ENCODE measurements around the gene TMEM213. TPM values are rescaled to one million over a fixed set of nuclear protein-coding genes. Genes with fewer than 3 reads are reported as not detected.

TMEM213 gene
- total RNA-seq, 1 experiment from 2014 or later: 0.11 TPM

DNA sequence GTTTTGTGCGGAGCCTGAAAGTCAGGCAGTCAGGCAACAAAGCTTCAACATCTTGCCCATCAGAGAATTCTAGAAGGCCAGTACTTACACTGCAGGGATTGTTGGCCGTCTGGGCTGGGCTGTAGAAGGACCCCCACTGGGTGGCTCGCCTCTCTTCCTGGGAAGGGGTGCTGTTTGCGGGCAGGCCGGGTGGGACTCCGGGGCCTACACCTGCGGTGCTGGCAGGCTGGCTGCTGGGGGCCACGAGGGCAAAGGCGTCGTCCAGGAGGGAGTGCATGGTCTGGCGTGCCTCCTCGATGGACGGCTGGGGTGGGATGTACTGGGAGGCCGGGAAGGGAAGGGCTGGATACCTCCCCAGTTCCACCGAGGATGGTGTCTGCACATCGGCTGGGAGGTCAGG, 63.3 kb downstream of the TMEM213 start:
- ATAC-seq (no peak), DNase-seq (ENCODE audit: low spot score) (no peak)
- CTCF ChIA-PET: no interaction called here
- TF ChIP-seq, protein P1, sequence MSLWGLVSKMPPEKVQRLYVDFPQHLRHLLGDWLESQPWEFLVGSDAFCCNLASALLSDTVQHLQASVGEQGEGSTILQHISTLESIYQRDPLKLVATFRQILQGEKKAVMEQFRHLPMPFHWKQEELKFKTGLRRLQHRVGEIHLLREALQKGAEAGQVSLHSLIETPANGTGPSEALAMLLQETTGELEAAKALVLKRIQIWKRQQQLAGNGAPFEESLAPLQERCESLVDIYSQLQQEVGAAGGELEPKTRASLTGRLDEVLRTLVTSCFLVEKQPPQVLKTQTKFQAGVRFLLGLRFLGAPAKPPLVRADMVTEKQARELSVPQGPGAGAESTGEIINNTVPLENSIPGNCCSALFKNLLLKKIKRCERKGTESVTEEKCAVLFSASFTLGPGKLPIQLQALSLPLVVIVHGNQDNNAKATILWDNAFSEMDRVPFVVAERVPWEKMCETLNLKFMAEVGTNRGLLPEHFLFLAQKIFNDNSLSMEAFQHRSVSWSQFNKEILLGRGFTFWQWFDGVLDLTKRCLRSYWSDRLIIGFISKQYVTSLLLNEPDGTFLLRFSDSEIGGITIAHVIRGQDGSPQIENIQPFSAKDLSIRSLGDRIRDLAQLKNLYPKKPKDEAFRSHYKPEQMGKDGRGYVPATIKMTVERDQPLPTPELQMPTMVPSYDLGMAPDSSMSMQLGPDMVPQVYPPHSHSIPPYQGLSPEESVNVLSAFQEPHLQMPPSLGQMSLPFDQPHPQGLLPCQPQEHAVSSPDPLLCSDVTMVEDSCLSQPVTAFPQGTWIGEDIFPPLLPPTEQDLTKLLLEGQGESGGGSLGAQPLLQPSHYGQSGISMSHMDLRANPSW (CRISPR knock-in tag; conservative IDR thresholded peaks at IDR 0.05; ENCODE audit: low read depth): no peak
- TF ChIP-seq ZNF512 (CRISPR knock-in tag; IDR thresholded peaks at IDR 0.05; ENCODE audit: borderline replicate concordance): no peak
- TF ChIP-seq ZNF281 (CRISPR knock-in tag; IDR thresholded peaks at IDR 0.05): no peak
- TF ChIP-seq ZNF121 (CRISPR knock-in tag; IDR thresholded peaks at IDR 0.05): no peak
- TF ChIP-seq, protein P2, sequence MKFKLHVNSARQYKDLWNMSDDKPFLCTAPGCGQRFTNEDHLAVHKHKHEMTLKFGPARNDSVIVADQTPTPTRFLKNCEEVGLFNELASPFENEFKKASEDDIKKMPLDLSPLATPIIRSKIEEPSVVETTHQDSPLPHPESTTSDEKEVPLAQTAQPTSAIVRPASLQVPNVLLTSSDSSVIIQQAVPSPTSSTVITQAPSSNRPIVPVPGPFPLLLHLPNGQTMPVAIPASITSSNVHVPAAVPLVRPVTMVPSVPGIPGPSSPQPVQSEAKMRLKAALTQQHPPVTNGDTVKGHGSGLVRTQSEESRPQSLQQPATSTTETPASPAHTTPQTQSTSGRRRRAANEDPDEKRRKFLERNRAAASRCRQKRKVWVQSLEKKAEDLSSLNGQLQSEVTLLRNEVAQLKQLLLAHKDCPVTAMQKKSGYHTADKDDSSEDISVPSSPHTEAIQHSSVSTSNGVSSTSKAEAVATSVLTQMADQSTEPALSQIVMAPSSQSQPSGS (CRISPR knock-in tag; IDR thresholded peaks at IDR 0.05; ENCODE audit: borderline replicate concordance, low read depth): no peak
- no peak for TF ChIP-seq ETV6 (CRISPR knock-in tag; IDR thresholded peaks at IDR 0.05)
- TF ChIP-seq IRF2 (CRISPR knock-in tag; IDR thresholded peaks at IDR 0.05; ENCODE audit: borderline replicate concordance, low read depth): no peak
- no peak for TF ChIP-seq MXD4 (CRISPR knock-in tag; IDR thresholded peaks at IDR 0.05; ENCODE audit: borderline replicate concordance)
- TF ChIP-seq, protein P3, sequence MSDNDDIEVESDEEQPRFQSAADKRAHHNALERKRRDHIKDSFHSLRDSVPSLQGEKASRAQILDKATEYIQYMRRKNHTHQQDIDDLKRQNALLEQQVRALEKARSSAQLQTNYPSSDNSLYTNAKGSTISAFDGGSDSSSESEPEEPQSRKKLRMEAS (CRISPR knock-in tag; IDR thresholded peaks at IDR 0.05): no peak
- TF ChIP-seq, protein P4, sequence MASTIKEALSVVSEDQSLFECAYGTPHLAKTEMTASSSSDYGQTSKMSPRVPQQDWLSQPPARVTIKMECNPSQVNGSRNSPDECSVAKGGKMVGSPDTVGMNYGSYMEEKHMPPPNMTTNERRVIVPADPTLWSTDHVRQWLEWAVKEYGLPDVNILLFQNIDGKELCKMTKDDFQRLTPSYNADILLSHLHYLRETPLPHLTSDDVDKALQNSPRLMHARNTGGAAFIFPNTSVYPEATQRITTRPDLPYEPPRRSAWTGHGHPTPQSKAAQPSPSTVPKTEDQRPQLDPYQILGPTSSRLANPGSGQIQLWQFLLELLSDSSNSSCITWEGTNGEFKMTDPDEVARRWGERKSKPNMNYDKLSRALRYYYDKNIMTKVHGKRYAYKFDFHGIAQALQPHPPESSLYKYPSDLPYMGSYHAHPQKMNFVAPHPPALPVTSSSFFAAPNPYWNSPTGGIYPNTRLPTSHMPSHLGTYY (CRISPR knock-in tag; IDR thresholded peaks at IDR 0.05): no peak
- no peak for TF ChIP-seq GRHL2 (CRISPR knock-in tag; IDR thresholded peaks at IDR 0.05; ENCODE audit: insufficient replicate concordance, severe bottlenecking)
- no peak for TF ChIP-seq SMAD4 (CRISPR knock-in tag; IDR thresholded peaks at IDR 0.05)
- TF ChIP-seq, protein P5, sequence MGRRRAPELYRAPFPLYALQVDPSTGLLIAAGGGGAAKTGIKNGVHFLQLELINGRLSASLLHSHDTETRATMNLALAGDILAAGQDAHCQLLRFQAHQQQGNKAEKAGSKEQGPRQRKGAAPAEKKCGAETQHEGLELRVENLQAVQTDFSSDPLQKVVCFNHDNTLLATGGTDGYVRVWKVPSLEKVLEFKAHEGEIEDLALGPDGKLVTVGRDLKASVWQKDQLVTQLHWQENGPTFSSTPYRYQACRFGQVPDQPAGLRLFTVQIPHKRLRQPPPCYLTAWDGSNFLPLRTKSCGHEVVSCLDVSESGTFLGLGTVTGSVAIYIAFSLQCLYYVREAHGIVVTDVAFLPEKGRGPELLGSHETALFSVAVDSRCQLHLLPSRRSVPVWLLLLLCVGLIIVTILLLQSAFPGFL (CRISPR knock-in tag; IDR thresholded peaks at IDR 0.05; ENCODE audit: borderline replicate concordance): no peak
- TF ChIP-seq JUN (CRISPR knock-in tag; IDR thresholded peaks at IDR 0.05): no peak
- no peak for TF ChIP-seq CBFB (CRISPR knock-in tag; IDR thresholded peaks at IDR 0.05; ENCODE audit: low read depth)
- no peak for TF ChIP-seq ZNF416 (CRISPR knock-in tag; IDR thresholded peaks at IDR 0.05)
- TF ChIP-seq NR1H2 (CRISPR knock-in tag; IDR thresholded peaks at IDR 0.05): no peak
- no peak overlapping the region for H3K4me3 Mint-ChIP-seq
- H3K9me3 Mint-ChIP-seq: peaks cover 26% of the 10 kb centered on the region
- no peak overlapping the region for H3K27ac Mint-ChIP-seq
- peaks cover 61% of the 10 kb centered on the region for H3K36me3 Mint-ChIP-seq
- POLR2A ChIA-PET: no interaction called here
- H3K4me1 Mint-ChIP-seq: no peaks in the 10 kb centered on the region
- no peaks in the 10 kb centered on the region; the same call in 1 of the 2 replicates for H3K27me3 Mint-ChIP-seq (ENCODE audit: low read depth)

Data from WTC11 (cell line).